GM21825 (cell line): ENCODE data around the gene FDXR.

Experiments used
- ATAC-seq: cut with Tn5 transposase; IDR thresholded peaks from one replicate; pipeline ENCODE4 v1.9.1; 2021; ENCODE audit warnings: mild to moderate bottlenecking, moderate library complexity; ENCODE audit not compliant: unreplicated experiment

FDXR gene

GRCh38 chr17:74815550-74816370 lies 57.0 kb downstream of the FDXR start:
- ATAC-seq: no peak

GRCh38 chr17:74815067-74815466 lies 57.7 kb downstream of the FDXR start:
- ATAC-seq: no peak

- ATAC-seq: no peak
These were observed 58.3 kb downstream of the FDXR start for GRCh38 chr17:74814453-74814852.
